Mucosa of descending colon (tissue), 3 donors: ENCODE results near the gene GOLGA7B. TPM values are rescaled to one million over a fixed set of nuclear protein-coding genes. Genes with fewer than 3 reads are reported as not detected.
A peak's percentile ranks its signal among the peaks of the same experiment; 100 is the strongest.

Experiments used
- ATAC-seq: fragments of 200-7000 bp; cut with Tn5 transposase; one replicate; pipeline ENCODE4 v1.9.1; 2020; ENCODE audit warnings: mild to moderate bottlenecking, moderate library complexity
- DNase-seq, 3 donors: peaks; one replicate each; pipeline ENCODE4 v3.0.0-alpha.2; 2020
- H3K36me3 ChIP-seq: fragments of 200-600 bp; one replicate; pipeline ENCODE4 v1.8.0; 2021; ENCODE audit warnings: low read depth, mild to moderate bottlenecking
- H3K4me1 ChIP-seq: fragments of 200-600 bp; one replicate; pipeline ENCODE4 v1.8.0; 2021; ENCODE audit warnings: low read depth, mild to moderate bottlenecking
- H3K4me3 ChIP-seq: fragments of 200-600 bp; one replicate; pipeline ENCODE4 v1.8.0; 2021; ENCODE audit warnings: mild to moderate bottlenecking
- H3K9me3 ChIP-seq: fragments of 200-600 bp; one replicate; pipeline ENCODE4 v1.8.0; 2021; ENCODE audit warnings: mild to moderate bottlenecking
- CTCF ChIP-seq: fragments of 200-600 bp; IDR thresholded peaks from one replicate; pipeline ENCODE4 v1.8.0; 2022; ENCODE audit warnings: antibody characterized with exemption, mild to moderate bottlenecking
- intact Hi-C, 2 donors: fragments of 100-400 bp; cut with DNase I in 1 of 2; cut with micrococcal nuclease in 1 of 2; formaldehyde crosslinking; loops; one replicate each; pipeline versions ENCODE4 v1.11.0 to v1.11.1; 2022; cut with DNase I, micrococcal nuclease
- total RNA-seq, 3 donors: library from RNA; stranded (reverse); fragmentation: NEBNext Ultra II Directional in 2 of 3; extraction: Animal tissue kit (Norgen Biotek cat#: 25700) in 2 of 3; gene quantifications; one replicate each; pipeline versions ENCODE4 v1.2.1 to v1.2.4, GENCODE V29; 2021 to 2023
- donor health status: DM: no; HTN: no; CAD: no; lungs with moderate emphysema.
- donor health status: DM: no; HTN: no; CAD: no.
- donor health status: DM: no; HTN: yes; CAD: no.

The GOLGA7B gene
- total RNA-seq, 3 donors from 2014 or later: 0.29 to 0.92 (median 0.63) TPM

GRCh38 chr10:97844678-97845077 is 5.0 kb upstream of the GOLGA7B start:
- intact Hi-C loops: no loop called here
- TF ChIP-seq CTCF: no peak
- DNase-seq (no peak), ATAC-seq (no peak)
- H3K4me1 ChIP-seq: no peaks in the 10 kb centered on the region
- H3K4me3 ChIP-seq: no peak overlapping the region
- H3K9me3 ChIP-seq: no peaks in the 10 kb centered on the region
- no peaks in the 10 kb centered on the region for H3K36me3 ChIP-seq

DNA sequence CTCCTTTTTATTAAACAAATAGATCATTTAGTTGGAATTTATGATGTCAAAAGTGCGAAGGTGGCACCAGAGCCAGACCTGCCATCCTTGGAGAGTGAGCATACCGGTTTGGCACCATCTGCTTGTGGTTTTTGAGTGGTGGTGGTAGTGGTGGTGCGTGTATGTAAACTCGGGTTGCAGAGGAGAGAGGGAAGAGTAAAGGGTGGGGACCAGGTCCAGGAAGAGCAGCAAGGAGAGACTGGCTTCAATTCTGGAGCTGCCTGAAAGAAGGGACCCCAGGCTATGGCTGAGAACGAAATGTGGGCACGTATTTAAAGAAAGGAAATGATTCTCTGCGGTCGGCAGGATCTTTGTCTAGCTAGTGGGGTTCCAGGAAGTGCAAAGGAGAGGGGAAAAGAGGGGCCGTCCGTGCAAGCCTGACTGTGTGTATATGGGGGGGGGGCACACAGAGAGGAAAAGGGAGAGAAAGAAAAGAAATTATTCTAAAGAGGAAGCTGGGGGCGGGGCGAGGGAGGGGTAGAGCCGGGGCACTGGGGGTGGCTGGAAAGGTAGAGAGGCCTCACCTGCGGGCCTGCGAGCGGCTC is 448 bp upstream of the GOLGA7B start:
- intact Hi-C loops: no loop called here

GRCh38 chr10:97850446-97850845 is 803 bp downstream of the GOLGA7B start:
- DNase-seq (no peak), ATAC-seq (no peak)
- Histone ChIP-seq H3K4me3 (no peak overlapping the region), H3K9me3 (no peaks in the 10 kb centered on the region), H3K36me3 (no peaks in the 10 kb centered on the region), H3K4me1 (peaks cover 4% of the 10 kb centered on the region)
- intact Hi-C loops: no loop called here
- TF ChIP-seq CTCF: no peak

More for the DNA sequence above, 448 bp upstream of the GOLGA7B start:
- ATAC-seq (peak; percentile 80), DNase-seq (peak in 2 of 3 donors; percentile 27 to 32)
- no peak for TF ChIP-seq CTCF
- Histone ChIP-seq H3K4me1 (peaks cover 4% of the 10 kb centered on the region), H3K36me3 (no peaks in the 10 kb centered on the region), H3K9me3 (no peaks in the 10 kb centered on the region), H3K4me3 (peak overlapping the region; percentile 26)

DNA sequence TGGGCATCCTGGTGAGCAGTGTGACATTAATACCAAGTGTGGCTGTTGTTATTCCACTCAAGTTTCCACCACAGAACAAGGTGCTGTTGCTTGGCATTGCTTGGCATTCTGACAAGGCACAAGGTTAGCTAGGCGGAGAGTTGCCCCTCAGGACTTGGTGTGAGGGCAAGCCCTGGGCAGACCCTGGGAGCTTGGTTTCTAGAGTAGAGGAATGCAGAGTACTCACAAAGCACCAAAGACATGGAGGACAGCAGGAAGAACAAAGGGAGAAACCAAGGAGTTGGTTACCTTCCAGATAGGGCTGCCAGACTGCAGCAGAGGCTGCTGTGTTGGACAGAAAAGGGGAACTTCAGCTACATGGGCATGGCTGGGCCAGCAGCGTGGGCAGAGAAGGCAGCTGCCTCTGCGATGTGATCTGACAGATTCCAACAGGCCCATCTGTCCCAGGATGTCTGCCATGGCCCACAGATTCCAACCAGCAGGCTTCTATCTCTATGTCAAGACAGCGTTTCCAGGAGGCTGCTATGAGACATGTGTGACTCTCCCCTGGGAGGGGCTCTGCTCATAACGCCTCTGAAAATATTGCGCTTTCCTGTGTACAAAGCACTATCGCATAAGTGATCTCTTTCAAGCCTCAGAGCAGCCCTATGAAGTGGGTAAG is 1.8 kb downstream of the GOLGA7B start:
- intact Hi-C loops: no loop called here
- no peak for TF ChIP-seq CTCF
- no peak for ATAC-seq

DNA sequence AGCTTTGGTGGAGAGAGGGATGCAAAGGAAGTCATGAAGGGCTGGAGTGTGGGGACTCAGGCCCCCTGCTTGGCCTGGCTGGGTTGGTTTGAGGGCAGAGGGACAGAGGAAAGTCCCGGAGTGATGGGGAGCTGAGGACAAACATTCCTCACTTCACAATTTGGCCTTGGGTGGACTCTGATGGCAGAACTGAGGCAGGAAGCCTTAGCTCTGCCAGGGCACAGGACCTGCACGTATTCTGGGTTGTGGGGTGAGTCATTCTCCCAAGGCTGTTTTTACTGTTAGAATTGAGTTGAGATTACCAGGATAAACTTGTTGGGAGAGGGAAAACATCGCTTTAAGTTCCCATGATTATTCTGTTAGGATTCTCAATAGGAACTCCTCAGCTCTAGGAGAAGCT is 2.6 kb downstream of the GOLGA7B start:
- Histone ChIP-seq H3K4me1 (peaks cover 4% of the 10 kb centered on the region), H3K4me3 (no peak overlapping the region), H3K9me3 (no peaks in the 10 kb centered on the region), H3K36me3 (no peaks in the 10 kb centered on the region)
- DNase-seq (no peak), ATAC-seq (no peak)
- intact Hi-C loops: no loop called here
- TF ChIP-seq CTCF: no peak

More for the DNA sequence above, 1.8 kb downstream of the GOLGA7B start:
- Histone ChIP-seq H3K36me3 (no peaks in the 10 kb centered on the region), H3K4me3 (no peak overlapping the region), H3K9me3 (no peaks in the 10 kb centered on the region), H3K4me1 (peaks cover 4% of the 10 kb centered on the region)
- no peak for DNase-seq
